Measurements from ENCODE around the gene STK36.
A peak's percentile ranks its signal among the peaks of the same experiment; 100 is the strongest.

Gene STK36

DNA sequence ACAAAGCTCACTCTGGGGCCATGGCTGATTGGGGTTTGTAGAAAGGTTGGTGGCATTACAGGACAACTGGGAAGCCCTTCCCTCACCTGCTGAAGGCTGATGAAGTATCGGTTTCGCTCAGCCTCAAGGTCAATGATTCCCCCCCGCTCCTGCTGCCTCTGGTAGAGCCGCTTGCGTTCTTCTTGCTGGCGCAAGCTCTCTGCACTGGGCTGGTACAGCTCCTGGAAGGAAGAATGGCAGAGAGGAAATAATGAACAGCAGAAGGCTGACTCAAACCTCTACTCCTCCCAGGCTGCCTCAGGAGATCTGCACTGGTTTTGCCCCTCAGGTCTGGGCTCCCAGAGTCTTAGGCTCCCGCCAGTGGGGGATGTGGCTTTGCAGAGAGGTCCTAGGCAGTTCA is 7.2 kb upstream of the STK36 start:
- DNase-seq, result no peak

DNA sequence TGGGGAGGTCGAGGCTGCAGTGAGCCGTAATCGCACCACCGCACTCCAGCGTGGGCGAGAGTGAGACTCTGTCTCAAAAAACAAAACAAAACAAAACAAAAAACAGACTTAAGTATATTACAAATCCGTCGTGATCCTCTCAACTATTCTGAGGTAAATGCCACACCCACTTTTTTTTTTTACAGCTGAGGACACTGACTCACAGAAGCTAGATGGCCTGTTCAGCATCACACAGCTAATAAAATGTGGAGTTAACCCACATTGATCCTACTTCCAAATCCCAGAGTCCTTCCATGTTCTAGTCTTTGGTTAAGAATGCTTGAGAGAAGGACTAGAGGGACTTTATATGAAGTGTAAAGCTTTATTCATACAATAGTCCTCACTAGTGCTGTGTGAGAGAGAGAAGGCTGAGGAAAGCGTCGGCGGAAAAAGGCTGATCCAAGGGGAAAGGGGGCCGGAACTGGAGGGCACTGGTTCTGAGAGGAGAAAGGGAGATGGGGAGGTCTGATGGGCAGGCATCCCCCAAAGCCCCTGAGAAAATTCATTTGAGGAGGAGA is 711 bp upstream of the STK36 start:
- no peak for DNase-seq

DNA sequence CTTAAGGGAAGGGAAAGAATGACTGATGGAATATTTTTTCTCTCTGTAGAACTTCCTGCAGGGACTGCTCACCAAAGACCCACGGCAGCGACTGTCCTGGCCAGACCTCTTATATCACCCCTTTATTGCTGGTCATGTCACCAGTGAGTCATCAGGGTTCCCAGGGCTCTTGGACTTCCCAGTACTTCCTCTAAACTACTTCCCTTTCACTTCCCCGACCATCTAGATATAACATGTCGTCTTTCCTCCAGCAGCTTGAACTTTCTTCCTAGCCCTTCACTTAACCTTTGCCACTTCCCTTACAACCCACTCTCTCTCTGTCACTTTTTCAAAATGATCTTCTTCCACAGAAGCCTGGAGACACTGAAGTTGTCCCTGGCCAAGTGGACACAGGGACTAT is 7.2 kb downstream of the STK36 start:
- no peak for DNase-seq

DNA sequence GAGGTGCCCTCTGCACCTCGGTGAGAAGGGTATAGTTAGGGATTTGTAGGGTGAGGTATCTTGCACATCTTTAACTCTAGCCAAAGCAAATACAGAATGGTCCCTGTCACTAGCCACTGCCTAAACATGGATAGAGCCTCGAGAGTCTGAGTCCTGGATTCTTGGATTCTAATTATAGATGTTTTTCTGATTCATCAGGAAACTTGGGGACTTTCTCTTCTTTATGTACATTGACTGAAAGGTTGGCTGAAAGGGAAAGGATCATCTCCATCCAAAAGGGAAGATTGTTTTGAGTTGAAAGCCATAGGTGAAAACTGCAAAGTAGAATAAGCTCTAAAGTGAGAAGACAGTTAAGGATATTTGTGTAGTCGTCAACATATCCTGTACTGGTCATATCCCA is 8.2 kb downstream of the STK36 start:
- DNase-seq, result no peak

DNA sequence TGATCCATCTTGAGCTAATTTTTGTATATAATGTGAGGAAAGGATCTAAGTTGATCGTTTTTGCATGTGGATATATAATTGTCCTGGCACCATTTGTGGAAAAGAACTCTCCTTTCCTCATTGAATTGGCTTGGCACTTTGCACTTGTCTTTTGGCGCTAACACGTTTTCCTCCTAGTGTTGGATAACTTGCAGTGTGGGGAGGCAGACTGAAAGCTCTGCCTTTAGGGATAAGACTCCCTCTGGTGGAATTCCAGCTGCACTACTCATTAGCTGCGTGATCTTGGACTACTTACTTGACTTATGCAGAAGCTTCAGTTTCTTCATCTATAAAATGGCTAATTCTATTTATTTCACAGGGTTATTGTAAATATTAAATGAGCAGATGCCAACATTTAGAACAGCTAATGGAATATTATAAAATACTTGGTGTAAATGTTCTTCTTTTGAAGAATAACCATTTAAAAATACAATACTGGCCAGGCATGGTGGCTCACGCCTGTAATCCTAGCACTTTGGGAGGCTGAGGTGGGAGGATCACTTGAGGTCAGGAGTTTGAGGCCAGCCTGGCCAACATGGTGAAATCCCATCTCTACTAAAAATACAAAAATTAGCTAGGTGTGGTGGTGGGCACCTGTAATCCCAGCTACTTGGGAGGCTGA is 15.6 kb downstream of the STK36 start:
- peak; percentile 18 for DNase-seq

DNA sequence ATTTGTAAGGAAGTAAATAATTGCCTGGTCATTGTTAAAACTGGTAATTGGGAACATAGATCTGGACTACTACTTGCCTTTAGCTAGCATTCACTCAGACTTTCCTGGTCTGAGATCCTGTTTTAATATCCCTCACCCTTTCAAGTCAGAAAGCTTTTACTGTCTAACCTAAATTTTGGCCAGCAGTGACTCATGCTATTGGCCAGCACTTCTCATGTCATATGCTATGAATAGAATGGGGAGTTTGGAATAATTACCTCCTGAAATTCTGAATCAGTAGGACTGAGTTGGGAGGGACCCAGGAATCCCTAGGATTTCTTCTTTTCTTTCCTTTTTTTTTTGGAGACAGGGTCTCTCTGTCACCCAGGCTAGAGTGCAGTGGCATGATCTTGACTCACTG is 19.3 kb downstream of the STK36 start:
- no peak for DNase-seq

DNA sequence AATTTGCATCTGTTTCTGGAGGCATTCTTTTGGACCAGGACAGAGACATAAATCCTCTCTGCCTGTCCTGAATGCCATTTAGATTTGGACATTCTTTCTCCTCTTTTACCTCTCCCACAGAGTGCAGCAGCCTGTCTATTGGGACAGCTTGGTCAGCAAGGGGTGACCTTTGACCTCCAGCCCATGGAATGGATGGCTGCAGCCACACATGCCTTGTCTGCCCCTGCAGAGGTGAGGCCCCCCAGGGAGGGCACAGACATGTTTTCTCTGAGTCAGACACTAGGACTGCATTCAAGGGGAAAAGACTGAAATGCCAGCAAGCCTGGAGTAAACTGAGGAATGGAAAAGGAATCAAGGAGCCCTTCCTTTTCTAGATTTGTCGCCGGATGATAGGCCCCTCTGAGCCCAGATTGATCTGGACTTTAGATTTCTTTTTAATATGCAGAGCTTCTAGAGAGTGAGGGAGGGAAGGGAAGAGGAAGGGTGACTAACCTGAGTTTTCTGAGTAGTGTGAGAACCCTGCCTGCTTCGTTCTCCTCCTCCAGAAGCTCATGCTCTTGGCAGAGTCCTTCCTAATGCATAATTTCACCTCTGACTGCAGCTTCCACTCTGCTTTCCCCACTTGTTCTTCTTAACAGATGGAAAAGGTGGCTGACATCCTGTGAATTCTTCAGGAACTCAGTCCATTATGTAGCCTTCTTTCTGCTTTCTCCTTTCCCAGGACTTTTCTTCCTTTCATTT is 22.7 kb downstream of the STK36 start:
- no peak for DNase-seq

DNA sequence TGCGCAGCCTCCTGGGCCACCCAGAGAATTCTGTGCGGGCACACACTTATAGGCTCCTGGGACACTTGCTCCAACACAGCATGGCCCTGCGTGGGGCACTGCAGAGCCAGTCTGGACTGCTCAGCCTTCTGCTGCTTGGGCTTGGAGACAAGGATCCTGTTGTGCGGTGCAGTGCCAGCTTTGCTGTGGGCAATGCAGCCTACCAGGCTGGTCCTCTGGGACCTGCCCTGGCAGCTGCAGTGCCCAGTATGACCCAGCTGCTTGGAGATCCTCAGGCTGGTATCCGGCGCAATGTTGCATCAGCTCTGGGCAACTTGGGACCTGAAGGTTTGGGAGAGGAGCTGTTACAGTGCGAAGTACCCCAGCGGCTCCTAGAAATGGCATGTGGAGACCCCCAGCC is 27.0 kb downstream of the STK36 start:
- no peak for DNase-seq

DNA sequence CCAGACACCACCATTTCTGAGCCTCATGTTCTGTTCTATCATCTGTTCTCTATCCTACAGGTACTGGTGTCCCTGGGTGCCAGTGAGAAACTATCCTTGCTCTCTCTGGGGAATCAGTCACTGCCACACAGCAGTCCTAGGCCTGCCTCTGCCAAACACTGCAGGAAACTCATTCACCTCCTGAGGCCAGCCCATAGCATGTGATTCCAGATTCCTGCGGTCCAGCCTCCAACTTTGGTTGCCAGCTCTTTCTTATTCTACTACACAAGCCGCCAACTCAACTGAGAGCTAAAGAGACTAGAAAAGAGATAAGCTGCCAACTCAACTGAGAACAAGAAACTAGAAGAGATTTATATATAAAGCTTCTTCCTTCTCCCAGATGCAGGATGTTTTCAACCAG is 29.9 kb downstream of the STK36 start:
- DNase-seq, result no peak

DNA sequence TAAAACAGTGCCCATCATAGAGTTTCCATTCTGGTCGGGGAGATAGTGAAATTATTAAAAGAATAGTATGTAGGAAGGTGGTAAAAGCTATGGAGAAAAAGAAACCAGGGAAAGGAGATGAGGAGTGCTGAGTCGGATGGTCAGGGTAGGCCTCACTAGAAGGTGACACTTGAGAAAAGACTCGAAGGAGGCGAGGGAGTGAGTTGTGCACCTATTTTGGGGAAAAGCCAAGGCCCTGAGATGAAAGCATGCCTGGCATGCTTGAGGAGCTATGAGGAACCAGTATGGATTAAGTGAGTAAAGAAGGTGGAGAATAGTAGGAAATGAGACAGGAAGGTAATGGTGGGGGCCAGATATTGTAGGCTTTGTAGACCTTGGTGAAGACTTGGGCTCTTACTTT is 31.5 kb downstream of the STK36 start:
- DNase-seq, result no peak

DNA sequence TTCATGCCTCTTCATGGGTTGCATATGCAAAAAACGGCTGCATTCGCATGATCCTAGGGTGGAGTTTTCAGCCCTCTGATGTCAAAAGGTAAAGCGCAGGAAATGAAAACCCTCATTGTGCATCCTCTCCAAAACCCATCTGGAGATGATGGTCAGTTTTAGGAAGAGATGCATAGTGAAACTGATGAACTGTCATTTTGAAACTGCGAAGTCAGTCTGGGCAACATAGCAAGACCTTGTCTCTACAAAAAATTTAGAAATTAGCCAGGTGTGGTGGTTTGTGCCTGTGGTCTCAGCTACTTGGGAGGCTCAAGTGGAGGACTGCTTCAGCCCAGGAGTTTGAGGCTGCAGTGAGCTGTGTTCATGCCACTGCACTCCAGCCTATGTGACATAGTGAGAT is 36.2 kb downstream of the STK36 start:
- no peak for DNase-seq

DNA sequence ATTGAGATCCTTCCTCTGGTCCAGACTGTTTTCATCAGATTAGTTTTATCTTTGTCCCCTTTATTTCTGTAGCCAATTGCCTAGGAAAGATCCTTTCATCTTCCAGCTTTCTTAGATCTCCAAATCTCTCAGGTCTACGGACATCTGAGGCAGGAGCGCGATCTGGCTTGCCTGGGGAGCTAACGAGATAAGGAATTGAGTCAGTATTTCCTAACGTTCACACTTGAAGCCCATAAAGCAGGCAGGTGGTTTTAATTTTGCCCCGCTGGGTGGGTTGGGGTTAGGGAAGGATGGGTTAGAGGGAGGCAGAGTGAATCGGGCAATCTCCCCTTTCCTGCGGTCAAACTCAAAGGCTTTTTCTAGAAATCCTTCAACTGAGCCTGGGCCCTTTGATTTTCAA is 38.0 kb downstream of the STK36 start:
- no peak for DNase-seq

DNA sequence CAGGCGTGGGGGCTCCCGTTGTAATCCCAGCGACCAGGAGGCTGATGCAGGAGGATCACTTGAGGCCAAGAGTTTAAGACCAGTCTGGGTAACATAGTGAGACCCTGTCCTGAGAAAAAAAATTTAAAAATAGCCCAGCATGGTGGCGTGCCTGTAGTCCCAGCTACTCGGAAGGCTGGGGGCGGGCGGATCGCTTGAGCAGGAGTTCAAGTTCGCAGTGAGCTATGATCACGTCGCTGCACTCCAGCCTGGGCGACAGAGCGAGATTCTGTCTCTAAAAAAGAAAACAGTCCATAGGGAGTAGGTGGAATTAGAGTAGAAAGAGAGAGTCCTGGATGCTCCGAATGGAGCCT is 38.4 kb downstream of the STK36 start:
- no peak for DNase-seq

DNA sequence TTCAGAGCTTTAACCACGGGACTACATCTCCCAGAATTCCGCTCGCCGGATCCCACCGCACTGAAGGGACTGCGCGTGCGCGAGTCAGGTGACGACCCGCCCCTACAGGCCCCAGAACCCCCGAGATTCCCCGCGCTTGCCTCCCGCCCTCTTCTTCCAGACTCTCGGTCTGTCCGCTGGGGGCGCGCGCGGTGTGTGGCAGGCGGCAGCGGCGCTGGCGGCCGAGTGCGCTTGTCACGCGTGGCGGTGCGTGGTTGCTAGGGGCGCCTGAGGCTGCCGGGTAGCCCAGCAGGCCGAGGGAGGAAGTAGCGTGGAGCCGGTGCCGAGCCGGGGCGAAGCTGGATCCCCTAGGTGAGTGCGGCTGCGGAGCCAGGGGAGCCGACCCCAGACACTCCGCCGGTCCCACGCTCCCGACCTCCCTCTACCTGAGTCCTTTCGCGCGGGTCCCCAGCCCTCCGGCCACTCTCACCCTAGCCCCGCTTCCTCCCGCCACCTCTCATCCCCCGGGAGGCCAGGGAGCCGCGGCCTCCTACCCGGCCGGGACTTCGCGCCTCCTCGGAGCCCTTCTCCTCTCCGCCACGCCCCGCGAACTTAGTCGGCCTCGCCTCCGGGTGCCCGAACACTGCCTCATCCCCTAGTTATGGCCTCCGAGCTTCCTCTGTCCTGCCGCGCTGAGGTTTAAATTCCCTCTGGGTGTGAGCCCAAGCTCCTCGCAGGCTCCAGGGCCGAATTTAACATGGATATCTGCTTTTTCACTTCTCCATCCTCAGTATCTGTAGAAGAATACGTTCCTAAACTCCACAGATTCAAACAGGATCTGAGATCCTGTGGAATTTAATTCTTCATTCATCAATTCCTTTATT is 39.0 kb downstream of the STK36 start, which contains the start of gene TTLL4:
TSS of gene TTLL4 (plus strand) at position 149 of the 863 bp plus-strand sequence. CDS start 26,842 bp downstream, outside the sequence.
- DNase-seq, result peak; percentile 93

DNA sequence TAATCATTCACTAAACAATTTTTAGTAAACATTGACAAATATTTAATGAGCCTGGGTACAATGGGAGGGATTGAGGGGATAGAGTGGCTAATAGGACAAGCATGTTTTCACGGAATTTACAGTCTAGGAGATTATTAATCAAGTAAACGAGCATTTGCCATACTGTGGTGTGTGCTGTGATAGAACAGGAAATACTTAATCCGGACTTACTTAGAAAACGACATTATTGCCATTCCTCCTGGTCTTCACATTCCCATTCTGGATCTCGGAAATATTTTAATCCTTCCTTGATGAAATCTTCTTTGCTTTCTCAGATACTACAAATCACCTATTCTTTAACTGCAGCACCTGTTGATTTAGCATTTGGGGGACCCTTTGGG is 39.7 kb downstream of the STK36 start:
- DNase-seq, result no peak

DNA sequence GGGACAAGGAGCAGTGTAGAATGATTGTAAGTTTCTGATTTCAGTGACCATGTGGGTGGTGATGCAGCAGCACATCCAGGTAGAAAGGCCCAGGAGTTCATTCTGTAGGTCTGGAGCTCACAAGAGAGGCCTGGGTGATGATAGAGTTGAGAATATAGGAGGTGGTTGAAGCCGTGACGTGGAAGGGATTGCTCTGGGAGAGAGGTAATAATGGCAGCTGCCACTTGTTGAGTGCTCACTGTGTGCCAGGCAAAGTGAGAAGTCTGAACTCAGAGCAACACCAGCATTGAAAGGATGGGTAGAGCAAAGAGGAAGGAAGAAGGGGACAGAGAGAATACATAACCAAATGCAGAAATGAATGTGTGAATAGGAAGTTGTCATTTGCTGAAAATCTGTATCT is 42.0 kb downstream of the STK36 start:
- DNase-seq, result no peak

DNA sequence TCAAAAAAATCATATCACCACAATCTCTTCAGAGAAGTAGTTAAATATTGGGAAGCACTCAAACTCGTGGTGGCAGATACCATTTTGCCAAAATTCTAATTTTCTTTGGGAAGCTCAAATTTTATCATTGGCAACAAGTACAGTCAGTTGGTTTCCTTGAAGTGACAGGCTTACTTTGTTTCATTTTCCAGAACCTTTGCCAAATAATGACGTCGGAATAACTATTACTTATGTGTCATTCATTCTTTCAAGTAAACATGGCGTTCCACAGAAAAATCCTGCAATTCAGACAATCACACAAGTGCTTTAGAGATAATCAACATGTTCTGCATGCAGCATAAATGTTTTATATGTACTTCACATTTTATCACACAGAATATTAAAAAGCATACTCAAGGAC is 44.2 kb downstream of the STK36 start:
- DNase-seq, result no peak

DNA sequence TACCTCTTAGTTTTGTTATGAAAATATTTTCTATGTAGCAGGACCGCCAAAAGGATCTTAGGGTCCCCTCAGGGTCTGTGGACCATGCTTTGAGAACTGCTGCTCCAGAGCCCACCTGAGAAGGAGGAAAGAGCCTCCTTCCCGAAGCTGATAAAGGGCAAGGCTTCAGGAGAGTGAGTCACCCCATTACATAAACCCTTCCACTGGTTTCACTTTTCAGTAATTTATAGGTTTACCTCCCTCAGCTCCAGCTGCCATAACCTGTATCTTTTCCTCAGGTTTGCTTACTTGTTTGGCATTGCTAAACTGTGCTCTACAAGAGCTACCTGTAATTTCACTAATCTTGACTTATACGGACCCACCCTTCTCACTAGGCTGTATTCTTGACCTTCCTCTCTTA is 45.4 kb downstream of the STK36 start:
- no peak for DNase-seq

DNA sequence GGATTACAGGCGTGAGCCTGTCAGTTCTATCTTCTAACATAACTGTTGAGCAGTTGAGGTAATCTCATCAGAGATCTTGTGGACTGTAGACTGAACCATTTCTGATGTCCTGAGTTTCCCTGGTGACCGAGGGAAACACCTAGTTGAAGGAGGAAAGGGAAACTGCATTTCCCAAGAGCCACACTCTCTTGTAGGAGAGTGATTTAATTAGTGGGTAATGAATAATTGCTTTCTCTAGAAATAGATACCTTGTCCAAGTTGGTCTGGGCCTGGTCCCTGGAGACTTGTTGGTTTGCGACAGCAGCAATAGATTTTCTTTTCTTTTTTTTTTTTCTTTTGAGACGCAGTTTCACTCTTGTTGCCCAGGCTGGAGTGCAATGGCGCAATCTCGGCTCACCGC is 46.2 kb downstream of the STK36 start:
- no peak for DNase-seq

DNA sequence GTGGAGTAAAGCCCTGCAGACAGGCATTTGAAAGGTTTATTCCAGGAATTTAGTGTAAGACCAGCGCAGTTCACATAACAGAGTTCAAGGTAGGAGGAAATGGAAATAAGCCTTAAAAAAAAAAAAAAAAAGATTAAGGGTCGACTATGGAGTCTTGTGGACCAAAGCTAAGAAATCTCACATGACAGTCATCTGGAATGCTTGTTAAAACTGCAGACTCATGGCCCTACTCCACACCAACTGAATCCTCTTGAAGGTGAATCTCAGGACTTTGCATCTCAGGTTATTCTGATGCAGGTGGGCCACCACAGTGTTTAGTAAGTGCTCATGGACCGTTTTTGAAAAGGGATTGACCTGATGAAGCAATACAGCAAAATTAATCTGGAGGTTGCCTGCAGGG is 47.6 kb downstream of the STK36 start:
- no peak for DNase-seq

DNA sequence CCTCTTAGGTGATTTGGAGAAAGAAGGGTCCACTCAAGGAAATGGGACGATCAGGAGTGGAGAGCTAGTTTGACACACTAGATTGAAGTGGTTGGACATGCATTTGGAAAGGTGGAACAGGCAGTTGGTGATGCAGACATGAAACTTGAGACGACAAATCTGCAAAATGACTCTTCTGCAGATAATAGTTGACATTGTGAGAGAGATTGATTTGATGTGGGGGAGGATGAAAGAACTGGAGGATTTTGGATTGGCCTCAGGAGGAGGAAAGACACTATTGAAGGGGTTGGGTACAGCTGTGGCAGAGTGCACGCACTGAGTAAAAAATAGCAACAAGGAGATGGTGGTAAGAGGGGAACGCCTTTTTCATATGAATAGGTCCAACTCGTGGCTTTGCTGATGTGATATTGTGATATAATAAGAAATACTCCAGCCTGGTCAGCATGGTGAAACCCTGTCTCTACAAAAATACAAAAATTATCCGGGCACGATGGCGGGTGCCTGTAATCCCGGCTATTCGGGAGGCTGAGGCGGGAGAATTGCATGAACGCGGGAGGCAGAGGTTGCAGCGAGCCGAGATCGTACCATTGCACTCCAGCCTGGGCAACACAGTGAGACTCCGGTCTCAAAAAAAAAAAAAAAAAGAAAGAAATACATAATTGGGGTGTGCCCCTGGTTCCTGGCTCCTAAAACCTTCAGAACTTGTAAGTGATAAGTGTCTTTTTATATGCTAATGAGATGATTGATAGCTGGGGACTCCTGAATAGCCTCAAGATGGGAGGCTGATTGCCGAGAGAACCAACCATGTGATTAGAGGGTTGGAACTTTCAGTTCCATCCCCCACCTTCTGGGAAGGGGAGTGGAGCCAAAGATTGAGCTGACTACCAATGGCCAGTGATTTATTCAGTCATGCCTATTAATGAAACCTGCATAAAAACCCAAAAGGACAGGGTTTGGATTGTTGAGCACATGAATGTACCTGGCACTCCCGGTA is 48.5 kb downstream of the STK36 start:
- no peak for DNase-seq

DNA sequence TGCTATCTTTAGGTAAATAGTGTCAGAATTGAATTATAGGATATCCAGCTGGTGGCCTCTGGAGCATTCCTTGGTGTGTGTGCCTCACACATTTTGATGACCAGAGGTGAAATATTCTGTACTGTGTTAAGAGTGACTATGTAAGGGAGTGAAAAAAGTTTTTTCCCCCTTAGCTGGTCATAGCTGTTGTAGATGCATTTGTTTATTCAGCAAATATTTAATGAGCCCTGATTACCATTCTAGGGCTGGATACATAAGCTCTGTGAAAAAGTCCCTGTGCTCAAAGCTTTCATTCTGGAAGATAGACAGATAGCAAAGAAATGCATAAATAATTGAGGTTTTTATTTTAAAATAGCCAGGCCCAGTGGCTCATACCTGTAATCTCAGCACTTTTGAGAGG is 49.6 kb downstream of the STK36 start:
- no peak for DNase-seq

All from NCI-H510A (cell line).